Upper lobe of right lung (tissue), 1 donor: Measurements from ENCODE around the gene MAML3. TPM values are rescaled to one million over a fixed set of nuclear protein-coding genes. Genes with fewer than 3 reads are reported as not detected.

ENCODE experiments used
- ATAC-seq: fragments of 200-7000 bp; cut with Tn5 transposase; one replicate; pipeline ENCODE4 v1.9.1; 2020; ENCODE audit warnings: mild to moderate bottlenecking, moderate library complexity
- DNase-seq: peaks from one replicate; pipeline ENCODE4 v3.0.0-alpha.2; 2020
- H3K27ac ChIP-seq: fragments of 200-600 bp; one replicate; pipeline ENCODE4 v1.8.0; 2022
- H3K27me3 ChIP-seq: fragments of 200-600 bp; one replicate; pipeline ENCODE4 v1.8.0; 2022; ENCODE audit warnings: mild to moderate bottlenecking
- H3K36me3 ChIP-seq: fragments of 200-600 bp; one replicate; pipeline ENCODE4 v1.8.0; 2022
- H3K4me1 ChIP-seq: fragments of 200-600 bp; one replicate; pipeline ENCODE4 v1.8.0; 2022
- H3K4me3 ChIP-seq: fragments of 200-600 bp; one replicate; pipeline ENCODE4 v1.8.0; 2022; ENCODE audit warnings: mild to moderate bottlenecking
- H3K9me3 ChIP-seq: fragments of 200-600 bp; one replicate; pipeline ENCODE4 v1.8.0; 2022
- CTCF ChIP-seq: fragments of 200-600 bp; IDR thresholded peaks from one replicate; pipeline ENCODE4 v1.8.0; 2022; ENCODE audit warnings: antibody characterized with exemption
- intact Hi-C: fragments of 100-400 bp; cut with DNase I; formaldehyde crosslinking; loops from one replicate; pipeline ENCODE4 v1.11.0; 2022
- total RNA-seq: library from RNA; stranded (reverse); fragmentation: NEBNext Ultra II Directional; extraction: Animal tissue kit (Norgen Biotek cat#: 25700); gene quantifications from one replicate; pipeline ENCODE4 v1.2.1, GENCODE V29; 2021
- donor health status: DM: no; HTN: yes; CAD: no; lungs with severe emphysema.

The MAML3 gene
- total RNA-seq, 1 donor from 2014 or later = 13.1 TPM

DNA sequence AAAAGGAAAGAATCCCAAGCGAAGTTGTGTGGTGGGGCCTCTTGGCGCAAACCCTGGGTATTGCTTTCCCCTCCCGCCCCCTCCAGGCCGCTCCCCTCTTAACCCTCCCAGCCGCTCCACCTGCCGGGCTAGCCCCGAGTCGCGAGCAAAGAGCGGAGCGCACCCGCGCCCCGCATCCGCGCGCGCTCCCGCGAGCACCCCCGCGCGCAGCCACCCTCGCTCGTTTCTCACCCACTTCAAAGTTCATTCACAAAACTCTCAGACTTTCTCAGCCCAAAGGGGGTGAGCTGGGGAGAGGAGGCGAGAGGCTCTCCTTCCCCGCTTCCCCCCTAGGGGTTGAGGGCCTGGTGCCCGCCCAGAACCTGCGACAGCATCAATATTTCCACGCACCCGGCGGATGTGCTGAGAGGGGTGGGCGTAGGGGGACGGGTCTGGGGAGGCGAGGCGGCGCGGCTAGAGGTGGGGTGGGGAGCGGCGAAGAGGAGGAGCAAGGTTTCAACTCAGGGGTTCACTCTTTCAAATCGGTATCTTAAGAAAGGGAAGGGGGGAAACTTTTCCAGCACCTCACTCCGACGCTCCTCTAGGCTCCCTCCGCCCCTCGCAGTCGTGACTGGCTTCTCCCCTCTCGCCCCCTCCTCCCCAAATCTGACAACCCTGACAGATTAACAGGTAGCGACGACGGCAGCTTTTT, 1.8 kb downstream of the MAML3 start:
- peak; percentile 25 for TF ChIP-seq CTCF
- Histone ChIP-seq H3K4me1 (peaks cover 9% of the 10 kb centered on the region), H3K27ac (peak overlapping the region; percentile 97), H3K36me3 (no peaks in the 10 kb centered on the region), H3K9me3 (no peaks in the 10 kb centered on the region), H3K27me3 (no peaks in the 10 kb centered on the region), H3K4me3 (peak overlapping the region; percentile 81)
- intact Hi-C loops = loop anchor here (5.0 to 10.0 kb wide), 2 partner anchors 100 to 417 kb away; no protein-coding TSS in a partner anchor
- DNase-seq = peak; percentile 92
- peak; percentile 49 for ATAC-seq

GRCh38 chr4:140151699-140152012, 2.3 kb downstream of the MAML3 start:
- Histone ChIP-seq H3K9me3 (no peaks in the 10 kb centered on the region), H3K27ac (peak overlapping the region; percentile 97), H3K27me3 (no peaks in the 10 kb centered on the region), H3K4me3 (peak overlapping the region; percentile 81), H3K4me1 (peaks cover 9% of the 10 kb centered on the region), H3K36me3 (no peaks in the 10 kb centered on the region)
- no peak for TF ChIP-seq CTCF
- peak; percentile 52 for ATAC-seq
- intact Hi-C loops = loop anchor here (5.0 to 10.0 kb wide), 2 partner anchors 101 to 417 kb away; no protein-coding TSS in a partner anchor
- peak; percentile 86 for DNase-seq

DNA sequence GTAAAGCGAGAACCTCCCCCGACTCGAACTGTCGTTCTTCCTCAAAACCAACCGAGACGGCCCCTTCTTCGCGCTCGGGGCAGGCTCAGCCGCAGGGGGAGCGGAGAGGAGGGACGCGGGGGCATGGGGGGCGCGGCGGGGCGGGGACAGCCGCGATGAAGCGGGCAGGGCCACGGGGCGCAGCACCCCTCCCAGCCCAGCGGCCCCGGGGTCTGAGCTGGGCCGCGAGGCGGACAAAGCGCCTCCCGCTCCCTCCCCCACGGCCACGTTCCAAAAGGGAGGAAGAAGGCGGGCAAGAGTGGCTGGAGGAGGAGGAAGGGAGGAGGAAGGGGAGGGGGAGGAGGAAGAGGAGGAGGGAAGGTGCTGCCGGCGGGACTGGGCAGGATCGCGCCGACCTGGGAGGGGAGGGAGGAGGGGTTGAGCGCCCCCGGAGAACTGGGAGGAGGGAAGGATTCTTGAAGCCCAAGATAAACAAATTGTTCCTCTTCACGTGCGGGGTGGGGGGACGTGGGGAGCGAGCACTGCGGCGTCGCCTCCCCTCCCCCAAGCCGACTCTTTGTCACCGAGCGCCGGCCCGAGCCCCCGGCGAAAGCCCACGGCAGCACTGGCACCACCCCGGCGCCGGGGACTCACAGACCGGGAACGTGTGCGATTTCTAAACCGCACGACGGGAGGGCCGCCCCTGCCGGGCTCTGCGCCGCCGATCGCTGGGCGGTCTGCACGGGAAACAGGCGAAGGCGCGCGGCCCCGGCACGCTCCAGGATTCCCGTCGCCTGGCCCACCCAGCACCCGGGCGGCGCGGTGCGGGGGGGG, 2.9 kb downstream of the MAML3 start:
- peak; percentile 80 for ATAC-seq
- peak; percentile 94 for DNase-seq
- no peaks in the 10 kb centered on the region for H3K9me3 ChIP-seq
- no peaks in the 10 kb centered on the region for H3K27me3 ChIP-seq
- H3K36me3 ChIP-seq = no peaks in the 10 kb centered on the region
- intact Hi-C loops = loop anchor here (5.0 to 10.0 kb wide), 2 partner anchors 101 to 416 kb away; no protein-coding TSS in a partner anchor
- H3K4me3 ChIP-seq = peak overlapping the region; percentile 81
- no peak for TF ChIP-seq CTCF
- H3K27ac ChIP-seq = peak overlapping the region; percentile 97
- peaks cover 9% of the 10 kb centered on the region for H3K4me1 ChIP-seq

- Histone ChIP-seq H3K9me3 (no peaks in the 10 kb centered on the region), H3K4me1 (peaks cover 9% of the 10 kb centered on the region), H3K36me3 (no peaks in the 10 kb centered on the region), H3K27ac (peak overlapping the region; percentile 97), H3K4me3 (peak overlapping the region; percentile 81), H3K27me3 (no peaks in the 10 kb centered on the region)
- no peak for TF ChIP-seq CTCF
- intact Hi-C loops = loop anchor here (5.0 to 10.0 kb wide), 2 partner anchors 102 to 416 kb away; no protein-coding TSS in a partner anchor
- DNase-seq (no peak), ATAC-seq (no peak)
Measured at GRCh38 chr4:140150636-140150885, 3.4 kb downstream of the MAML3 start.

GRCh38 chr4:140149846-140150635, 3.9 kb downstream of the MAML3 start:
- Histone ChIP-seq H3K36me3 (no peaks in the 10 kb centered on the region), H3K4me3 (peak overlapping the region; percentile 81), H3K27me3 (no peaks in the 10 kb centered on the region), H3K27ac (peak overlapping the region; percentile 97), H3K4me1 (peaks cover 9% of the 10 kb centered on the region), H3K9me3 (no peaks in the 10 kb centered on the region)
- DNase-seq (peak; percentile 88), ATAC-seq (peak; percentile 1)
- TF ChIP-seq CTCF = no peak
- intact Hi-C loops = loop anchor here (5.0 to 10.0 kb wide), 2 partner anchors 102 to 415 kb away; no protein-coding TSS in a partner anchor
